ENCODE data around the gene MT4.
A peak's percentile ranks its signal among the peaks of the same experiment; 100 is the strongest.

The MT4 gene

DNA sequence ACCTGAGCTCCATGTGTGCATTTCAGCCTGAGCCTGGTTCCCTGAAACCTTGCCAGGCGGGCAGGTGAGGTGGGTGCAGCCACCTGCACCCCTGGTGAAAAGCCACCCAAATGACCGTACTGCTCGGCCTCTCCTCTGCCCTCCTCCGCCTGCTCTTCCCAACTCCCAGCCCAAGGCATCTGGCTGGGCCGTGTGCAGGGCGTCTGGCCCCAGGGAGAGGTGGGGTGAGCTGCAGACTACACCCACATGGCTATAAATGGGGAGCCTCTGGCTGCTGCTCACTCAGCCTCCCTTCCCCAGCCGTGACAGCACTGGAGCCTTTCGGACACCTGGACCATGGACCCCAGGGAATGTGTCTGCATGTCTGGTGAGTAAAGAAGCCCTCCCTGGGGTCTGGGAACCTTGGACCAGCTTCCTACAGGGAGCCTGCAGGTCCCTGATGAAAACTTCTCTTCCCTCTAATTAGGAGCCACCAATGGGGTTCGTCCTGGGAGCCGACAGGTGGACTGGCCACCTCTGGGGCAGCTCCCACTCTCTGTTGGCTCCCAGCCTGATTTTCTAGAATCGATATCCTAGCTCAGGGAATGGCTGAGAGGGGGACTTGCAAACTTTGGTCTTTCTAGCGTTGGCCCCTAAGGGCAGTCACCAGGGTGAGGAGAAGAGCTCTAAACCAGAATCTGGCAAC is at the start of gene MT4:
TSS of gene MT4 (plus strand) at position 281 of the 685 bp plus-strand sequence. CDS start at position 337, 56 bp downstream.
- no peak for DNase-seq (ENCODE audit: low read depth in 3 of 3)

DNA sequence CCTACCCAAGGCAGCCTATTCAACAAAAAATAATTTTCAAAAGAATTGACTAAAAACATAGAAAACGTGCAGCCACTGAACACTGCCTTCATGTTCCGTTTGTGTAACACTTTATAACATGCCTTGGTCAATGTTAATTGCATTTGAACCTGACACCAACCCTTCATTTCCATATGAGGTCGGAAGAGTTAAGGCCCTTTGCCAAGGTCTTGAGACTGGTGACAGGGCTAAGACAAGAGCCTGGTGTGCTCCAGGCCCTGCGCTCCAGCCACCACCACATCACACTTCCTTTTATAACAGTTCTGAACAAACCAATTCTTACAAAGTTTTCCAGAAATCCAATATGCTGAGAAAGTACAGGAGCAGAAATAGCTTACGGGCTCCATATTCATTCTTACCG is 49.2 kb upstream of the MT4 start:
- DNase-seq (ENCODE audit: low read depth in 3 of 3) = no peak

GRCh38 chr16:56517206-56517605 is 47.7 kb upstream of the MT4 start:
- no peak for DNase-seq (ENCODE audit: low read depth in 3 of 3)

GRCh38 chr16:56518425-56518824 is 46.4 kb upstream of the MT4 start:
- DNase-seq (ENCODE audit: low read depth in 3 of 3) = no peak

- peak; percentile 82 to 90 (median 86) for DNase-seq (ENCODE audit: low read depth in 3 of 3)
Observed at GRCh38 chr16:56519459-56520250, 45.2 kb upstream of the MT4 start, which contains the start of gene BBS2. Gene BBS2, minus strand, starts transcription at chr16:56520024. Its CDS starts 162 bp downstream, at chr16:56519862.

DNA sequence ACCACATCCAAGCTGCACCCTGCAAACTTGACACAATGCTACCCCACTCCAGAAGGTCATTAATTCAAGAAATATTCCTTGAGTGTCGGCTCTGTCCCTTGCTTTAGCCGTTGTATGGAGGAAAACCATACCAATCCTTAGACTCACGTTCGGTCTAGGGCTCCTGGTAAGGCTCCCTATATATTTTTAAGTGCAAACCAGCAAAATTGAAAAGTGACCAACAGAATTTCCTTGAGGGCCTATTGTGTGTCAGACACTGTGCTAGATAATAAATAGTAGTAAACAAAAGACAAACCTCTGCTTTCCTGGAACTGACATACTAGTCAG is 44.7 kb upstream of the MT4 start:
- DNase-seq (ENCODE audit: low read depth in 3 of 3) = no peak

GRCh38 chr16:56525236-56525635 is 39.6 kb upstream of the MT4 start:
- no peak for DNase-seq (ENCODE audit: low read depth in 3 of 3)

GRCh38 chr16:56530872-56531271 is 34.0 kb upstream of the MT4 start:
- DNase-seq (ENCODE audit: low read depth in 3 of 3) = no peak

GRCh38 chr16:56532714-56533113 is 32.2 kb upstream of the MT4 start:
- DNase-seq (ENCODE audit: low read depth in 3 of 3) = no peak

GRCh38 chr16:56534847-56535383 is 30.0 kb upstream of the MT4 start:
- no peak for DNase-seq (ENCODE audit: low read depth in 3 of 3)

DNA sequence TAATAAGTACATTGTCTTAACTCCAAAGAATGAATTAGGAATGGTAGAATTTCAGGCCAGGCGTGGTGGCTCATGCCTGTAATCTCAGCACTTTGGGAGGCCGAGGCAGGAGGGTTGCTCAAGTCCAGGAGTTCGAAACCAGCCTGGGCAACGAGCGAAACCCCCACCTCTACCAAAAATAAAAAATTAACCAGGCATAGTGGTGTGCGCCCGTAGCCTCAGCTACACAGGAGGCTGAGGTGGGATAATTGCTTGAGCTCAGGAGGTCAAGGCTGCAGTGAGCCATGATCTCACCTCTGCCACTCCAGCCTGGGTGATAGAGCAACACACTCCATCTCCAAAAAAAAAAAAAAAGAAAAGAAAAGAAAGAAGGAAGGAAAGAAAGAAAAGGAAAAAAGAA is 26.5 kb upstream of the MT4 start:
- DNase-seq (ENCODE audit: low read depth in 3 of 3) = no peak

DNA sequence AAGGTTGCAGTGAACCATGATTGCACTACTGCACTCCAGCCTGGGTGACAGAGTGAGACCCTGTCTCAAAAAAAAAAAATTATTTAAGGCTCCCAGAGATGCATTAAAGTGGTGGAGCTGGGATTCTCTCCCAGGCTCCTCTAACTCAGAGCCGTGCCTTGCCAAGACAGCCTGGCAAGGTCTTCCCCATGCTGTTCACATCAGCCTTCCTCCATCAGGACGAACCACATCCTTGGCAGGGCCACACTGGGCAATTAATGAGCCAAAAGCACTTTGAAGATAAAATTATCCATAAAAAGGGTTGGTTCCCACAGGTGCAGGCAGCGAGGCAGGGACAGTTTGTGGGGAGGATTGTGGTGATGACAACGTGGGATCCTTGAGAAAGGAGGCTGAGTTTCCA is 25.2 kb upstream of the MT4 start:
- DNase-seq (ENCODE audit: low read depth in 3 of 3) = no peak

GRCh38 chr16:56542039-56542438 is 22.8 kb upstream of the MT4 start:
- DNase-seq (ENCODE audit: low read depth in 3 of 3) = no peak

GRCh38 chr16:56547120-56547948 is 17.5 kb upstream of the MT4 start:
- no peak for DNase-seq (ENCODE audit: low read depth in 3 of 3)

- no peak for DNase-seq (ENCODE audit: low read depth in 3 of 3)
Observed at GRCh38 chr16:56547949-56548567, 16.8 kb upstream of the MT4 start.

DNA sequence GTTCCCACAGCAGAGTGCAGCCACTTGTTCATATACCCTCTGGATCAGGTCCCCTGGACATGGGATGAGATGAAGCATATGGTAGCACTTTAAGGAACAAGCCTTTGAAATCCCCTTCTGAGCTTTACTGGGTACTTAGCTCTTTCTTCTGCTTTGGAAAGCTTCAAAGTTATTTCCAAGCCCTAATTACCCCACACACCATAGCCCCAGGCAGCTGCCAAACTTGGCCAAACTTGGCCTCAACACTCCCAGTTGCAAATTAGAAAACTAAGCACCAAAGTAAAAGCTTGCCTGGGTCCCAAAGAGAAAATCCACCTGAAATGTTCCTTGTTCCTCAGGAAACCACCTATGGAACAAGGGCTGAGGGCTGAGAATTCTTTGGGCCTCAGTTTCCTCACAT is 15.7 kb upstream of the MT4 start:
- no peak for DNase-seq (ENCODE audit: low read depth in 3 of 3)

DNA sequence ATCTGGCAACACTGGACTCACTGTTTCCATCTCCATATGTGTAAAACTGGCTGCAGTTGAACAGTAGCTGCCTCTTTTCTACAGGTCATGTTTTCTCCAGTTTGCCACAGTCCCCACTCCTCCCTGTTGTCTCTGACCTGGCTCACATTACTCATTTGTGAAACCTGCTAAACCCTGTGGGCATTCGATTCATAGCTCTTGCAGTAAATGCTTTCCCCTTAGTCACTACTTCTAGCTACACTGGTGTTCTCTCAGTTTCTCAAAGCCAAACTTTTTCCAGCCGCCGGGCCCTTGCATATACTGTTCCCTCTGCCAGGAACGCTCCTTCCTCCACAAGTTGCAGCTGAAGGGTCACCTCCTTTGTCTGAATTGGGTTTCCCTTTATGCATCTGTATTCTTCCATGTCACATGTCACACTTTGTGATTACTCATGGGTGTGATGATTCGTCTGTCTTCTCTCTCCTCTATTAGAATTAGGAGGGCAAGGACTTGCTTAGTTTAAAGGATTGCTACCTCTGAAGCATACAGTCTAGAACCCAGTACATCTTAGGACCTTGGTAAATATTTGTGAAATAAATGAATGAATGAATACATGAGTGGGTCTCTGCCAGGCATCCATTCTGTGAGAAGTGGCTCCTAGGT is 15.0 kb upstream of the MT4 start:
- DNase-seq (ENCODE audit: low read depth in 3 of 3) = peak in 1 of 3 experiments; percentile 1

DNA sequence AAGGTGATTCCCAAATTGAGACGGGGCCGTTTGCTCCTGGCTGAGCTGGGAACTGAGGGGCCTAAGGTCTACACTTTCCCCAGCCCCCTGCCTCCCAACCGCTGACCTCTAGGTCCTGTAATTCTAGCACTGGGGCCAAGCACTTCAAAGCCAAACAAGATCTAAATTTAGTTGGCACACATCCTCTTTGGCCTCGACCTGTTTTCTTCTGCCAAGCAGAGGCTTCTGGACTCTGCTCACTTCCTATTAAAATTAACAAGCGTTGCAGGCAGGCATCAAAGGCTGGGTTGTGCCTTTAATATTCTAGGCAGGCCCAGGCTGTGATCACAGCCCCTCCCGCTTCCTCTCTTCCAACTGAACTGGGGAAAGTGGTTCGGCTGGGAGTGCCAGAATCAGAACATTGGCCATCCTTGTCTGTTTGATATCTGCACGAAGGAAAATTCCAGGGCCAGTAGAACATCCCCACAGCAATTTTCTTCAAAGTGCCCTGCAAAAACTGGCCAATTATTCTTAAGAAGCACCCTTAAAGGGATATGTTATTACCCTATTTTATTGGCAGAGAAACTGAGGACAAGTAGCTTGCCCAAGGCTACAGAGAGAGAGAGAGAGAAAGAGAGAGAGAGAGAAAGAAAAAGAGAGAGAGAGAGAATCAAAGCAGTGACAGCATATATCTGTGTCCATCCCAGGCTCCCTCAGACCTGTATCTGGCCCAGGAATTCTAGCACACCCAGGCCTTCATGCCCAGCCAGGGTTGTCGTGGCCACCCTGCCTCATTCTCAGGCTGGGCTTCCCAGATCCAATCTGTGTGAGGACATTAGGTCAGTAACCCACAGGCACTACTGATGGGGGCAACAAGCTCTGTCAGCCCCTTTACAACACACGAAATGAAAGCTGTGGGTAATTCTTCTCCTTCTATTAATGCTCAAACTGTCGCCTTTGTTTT is 12.8 kb upstream of the MT4 start:
- no peak for DNase-seq (ENCODE audit: low read depth in 3 of 3)

DNA sequence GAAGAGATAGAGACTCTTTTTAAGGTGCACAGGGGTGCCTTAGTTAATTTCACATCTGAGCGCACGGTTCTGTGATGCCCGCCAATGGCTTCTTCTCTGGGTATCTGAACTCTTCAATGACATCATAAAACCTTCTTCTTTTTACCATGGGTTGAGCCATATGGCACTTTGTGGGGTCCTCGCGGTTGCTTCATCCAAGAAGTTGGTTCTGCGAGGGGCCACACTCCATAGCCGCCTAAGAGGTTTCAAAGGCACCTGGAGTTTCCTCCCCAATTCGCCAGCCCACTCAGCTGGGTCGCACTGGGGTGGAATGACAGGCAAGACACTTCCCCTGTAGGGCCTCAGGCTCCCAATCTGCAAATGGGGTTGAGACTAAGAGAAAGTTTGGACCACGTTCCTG is 10.4 kb upstream of the MT4 start:
- no peak for DNase-seq (ENCODE audit: low read depth in 3 of 3)
